Measurements from ENCODE around the gene PRR5L.

- TF ChIP-seq, protein P1, sequence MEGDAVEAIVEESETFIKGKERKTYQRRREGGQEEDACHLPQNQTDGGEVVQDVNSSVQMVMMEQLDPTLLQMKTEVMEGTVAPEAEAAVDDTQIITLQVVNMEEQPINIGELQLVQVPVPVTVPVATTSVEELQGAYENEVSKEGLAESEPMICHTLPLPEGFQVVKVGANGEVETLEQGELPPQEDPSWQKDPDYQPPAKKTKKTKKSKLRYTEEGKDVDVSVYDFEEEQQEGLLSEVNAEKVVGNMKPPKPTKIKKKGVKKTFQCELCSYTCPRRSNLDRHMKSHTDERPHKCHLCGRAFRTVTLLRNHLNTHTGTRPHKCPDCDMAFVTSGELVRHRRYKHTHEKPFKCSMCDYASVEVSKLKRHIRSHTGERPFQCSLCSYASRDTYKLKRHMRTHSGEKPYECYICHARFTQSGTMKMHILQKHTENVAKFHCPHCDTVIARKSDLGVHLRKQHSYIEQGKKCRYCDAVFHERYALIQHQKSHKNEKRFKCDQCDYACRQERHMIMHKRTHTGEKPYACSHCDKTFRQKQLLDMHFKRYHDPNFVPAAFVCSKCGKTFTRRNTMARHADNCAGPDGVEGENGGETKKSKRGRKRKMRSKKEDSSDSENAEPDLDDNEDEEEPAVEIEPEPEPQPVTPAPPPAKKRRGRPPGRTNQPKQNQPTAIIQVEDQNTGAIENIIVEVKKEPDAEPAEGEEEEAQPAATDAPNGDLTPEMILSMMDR (IDR thresholded peaks at IDR 0.05) = no peak
- TF ChIP-seq POLR2A (IDR thresholded peaks at IDR 0.05) = no peak
These were observed 89.3 kb downstream of the PRR5L start for GRCh38 chr11:36385121-36385970.
